Measurements from ENCODE around the gene MUC5AC.

DNA sequence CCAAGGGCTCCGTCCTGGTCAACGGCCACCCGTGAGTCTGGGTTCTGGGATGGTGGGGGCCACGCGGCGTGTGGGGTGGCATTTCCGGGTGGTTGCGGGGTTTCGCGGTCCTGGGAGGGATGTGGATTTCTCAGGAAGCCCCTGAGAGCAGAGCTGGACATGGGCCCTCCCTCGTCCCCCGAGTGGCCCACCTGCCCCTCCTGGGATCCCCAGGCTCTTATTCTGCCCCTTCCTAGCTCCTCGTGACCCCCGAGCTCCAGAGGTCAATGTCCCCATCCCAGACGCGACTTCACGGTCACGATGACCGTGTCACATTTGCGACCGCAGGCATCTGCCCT lies 4.4 kb downstream of the MUC5AC start:
- TF ChIP-seq, protein P1, sequence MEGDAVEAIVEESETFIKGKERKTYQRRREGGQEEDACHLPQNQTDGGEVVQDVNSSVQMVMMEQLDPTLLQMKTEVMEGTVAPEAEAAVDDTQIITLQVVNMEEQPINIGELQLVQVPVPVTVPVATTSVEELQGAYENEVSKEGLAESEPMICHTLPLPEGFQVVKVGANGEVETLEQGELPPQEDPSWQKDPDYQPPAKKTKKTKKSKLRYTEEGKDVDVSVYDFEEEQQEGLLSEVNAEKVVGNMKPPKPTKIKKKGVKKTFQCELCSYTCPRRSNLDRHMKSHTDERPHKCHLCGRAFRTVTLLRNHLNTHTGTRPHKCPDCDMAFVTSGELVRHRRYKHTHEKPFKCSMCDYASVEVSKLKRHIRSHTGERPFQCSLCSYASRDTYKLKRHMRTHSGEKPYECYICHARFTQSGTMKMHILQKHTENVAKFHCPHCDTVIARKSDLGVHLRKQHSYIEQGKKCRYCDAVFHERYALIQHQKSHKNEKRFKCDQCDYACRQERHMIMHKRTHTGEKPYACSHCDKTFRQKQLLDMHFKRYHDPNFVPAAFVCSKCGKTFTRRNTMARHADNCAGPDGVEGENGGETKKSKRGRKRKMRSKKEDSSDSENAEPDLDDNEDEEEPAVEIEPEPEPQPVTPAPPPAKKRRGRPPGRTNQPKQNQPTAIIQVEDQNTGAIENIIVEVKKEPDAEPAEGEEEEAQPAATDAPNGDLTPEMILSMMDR (conservative IDR thresholded peaks at IDR 0.05; ENCODE audit: low read depth, low read length): no peak
- TF ChIP-seq EZH2phosphoT487 (IDR thresholded peaks at IDR 0.05; ENCODE audit: borderline replicate concordance, low read length) (no peak), EZH2 (IDR thresholded peaks at IDR 0.05; ENCODE audit: low read length, unreplicated experiment) (no peak)
